G401 (cell line): Measurements from ENCODE around the gene PTN. TPM values are rescaled to one million over a fixed set of nuclear protein-coding genes. Genes with fewer than 3 reads are reported as not detected.
A peak's percentile ranks its signal among the peaks of the same experiment; 100 is the strongest.

Experiments
- DNase-seq: peaks from one replicate; pipeline ENCODE4 v3.0.0-alpha.2; 2015; ENCODE audit warnings: low spot score
- in situ Hi-C: cut with HindIII; loops from 2 replicates; pipeline ENCODE4 v1.10.0; 2016; ENCODE audit warnings: low sequenced_read_pairs, mixed read lengths
- total RNA-seq: library from RNA; depleted of rRNA; stranded (reverse); fragments of >200 nt; shearing (Covaris generic); gene quantifications from 2 replicates; pipeline ENCODE4 v1.2.3, GENCODE V29; 2014

Gene PTN
- total RNA-seq, 1 experiment from 2014 or later, result not detected

DNA sequence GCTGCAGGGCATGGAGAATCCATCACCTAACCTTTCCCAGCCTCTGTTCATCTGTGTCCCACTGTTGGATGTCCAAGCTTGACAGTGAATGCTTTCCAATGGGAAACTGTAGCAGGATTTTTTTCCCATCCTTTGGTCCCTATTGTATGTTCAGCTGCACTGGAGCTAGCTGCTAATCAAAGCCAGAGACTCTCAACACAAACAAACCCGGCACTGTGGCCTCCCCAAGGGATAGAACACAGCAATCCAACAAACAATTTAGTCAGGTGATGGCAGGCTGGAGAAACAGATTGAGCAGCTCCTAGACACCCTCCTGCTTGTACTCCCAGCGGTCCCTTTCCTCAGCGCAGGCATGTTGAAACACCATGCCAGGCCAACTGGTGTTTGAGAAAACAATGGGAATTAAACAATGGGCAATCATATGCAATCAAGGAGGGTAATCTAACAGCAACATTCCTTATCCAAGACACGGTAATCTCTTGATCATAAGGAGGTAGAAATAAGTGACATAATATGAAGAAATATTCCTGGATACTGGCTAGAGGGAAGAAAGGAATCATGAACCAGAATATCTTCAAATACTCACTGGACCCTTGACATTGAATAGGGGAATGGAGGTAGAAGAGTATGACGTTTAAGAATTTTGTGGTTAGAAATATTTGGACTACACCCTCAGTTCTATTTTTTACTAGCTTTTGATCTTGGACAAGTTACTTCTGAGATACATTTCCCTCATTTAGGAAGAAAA, 15.0 kb downstream of the PTN start:
- in situ Hi-C loops, result no loop called here
- no peak for DNase-seq

DNA sequence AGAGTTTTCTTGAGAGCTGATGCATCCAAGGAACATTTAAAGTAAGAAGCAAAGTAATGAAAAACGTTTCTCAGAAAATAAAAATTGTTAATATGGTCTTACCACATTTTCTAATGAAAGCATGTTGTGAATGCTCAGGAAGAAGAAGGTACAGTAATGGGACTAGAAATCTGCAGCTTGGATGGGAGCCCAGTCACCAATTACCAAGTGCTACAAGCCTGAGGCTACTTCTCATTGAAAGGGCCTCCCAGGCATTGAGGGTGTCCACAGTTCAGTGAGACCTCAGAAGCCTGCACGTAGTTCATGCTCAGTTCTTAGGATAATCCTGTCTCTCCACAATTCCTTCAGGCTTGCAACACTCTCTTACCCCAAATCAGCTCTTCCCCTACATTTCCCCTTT, 17.6 kb downstream of the PTN start:
- in situ Hi-C loops, result no loop called here
- no peak for DNase-seq

DNA sequence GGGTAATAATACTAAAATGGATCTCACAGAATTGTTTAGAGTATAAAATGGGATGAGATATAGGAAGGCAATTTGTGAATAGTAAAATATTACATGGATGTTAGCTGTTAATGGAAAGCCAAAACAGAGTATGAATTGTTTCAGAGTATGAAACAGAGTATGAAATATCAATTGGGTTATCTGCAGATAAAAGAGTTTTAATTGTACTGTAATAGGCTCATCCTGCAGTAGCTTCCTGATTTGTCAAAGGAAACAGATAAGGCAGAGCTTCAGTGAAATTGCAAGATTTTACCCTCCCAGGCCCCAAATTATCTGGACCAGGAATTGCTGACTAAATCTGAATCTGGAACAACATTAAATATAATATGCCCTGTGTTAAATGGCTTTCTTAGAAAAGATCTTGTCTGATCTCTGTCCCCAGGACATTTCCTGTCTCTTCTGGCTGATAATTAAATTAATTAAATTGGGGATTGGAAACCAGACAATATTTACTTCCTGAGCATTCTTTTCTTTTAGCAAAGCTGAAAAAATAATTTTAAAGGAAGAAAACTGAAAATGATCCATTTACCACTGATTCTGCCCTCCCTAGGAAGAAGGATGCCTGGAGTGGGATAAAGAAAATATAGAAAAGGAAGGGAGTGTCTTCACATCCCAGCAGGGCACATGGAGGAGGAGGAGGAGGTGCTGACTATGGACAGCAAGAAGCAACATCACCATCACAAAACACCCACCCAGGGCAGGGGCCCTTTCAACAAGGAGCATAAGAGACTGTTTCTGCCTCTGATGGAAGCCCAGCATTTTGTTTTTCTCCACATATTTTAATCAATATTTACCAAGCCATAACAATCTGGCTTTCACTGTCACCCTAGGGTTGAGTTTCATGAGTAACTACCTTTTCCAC, 18.5 kb downstream of the PTN start:
- no peak for DNase-seq
- in situ Hi-C loops, result no loop called here

DNA sequence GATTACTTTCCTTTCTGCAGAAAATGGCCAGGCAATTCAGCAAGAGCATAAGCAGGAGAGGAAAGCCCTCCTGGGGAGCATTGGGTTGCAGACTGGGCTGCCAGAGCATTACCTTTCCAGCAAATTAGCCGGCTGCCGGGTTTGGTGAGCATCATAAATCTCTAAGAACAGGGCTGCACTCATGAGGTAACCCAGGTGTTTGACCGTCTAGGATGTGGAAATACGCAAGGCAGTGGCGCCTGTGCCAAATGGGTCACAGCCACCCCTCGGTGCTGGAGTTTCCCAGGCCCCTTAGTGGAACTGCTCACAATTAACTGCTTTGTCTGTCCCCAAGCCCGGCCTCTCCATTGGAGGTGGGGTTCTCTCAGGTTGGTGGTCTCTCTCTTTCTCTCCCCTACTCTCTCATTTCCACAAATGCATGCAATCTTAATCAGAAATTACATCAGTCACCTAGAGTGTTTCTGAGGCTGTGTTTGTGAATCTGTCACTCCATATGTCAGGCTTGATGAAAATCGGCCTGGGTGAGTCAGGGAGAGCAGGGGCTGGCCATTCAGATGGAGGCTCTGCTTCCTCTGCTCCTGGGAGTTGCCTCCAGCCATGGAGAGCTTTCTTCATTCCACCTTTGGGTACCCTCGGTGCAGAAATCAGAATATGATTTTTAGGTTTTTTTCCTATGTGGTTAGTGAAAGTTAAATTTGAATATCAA, 26.7 kb downstream of the PTN start:
- in situ Hi-C loops, result no loop called here
- no peak for DNase-seq

DNA sequence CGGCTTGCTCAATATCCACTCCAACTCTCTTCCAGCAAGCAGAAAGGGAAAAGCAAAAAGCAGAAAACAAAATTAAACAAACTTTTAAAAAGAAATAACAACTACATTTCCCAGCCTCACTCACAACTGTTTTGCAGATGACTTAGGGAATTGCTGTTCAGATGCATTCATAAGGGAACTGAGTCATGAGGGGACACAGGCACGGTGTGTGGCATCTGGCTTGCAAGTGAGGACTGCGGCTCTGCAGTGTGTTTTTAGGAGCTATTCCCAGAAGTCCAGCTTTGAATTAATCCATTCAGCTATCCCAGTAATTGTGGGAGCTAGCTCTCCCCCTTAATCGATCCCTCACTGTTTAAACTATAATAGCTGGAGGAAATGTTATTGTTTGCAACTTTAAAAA, 30.3 kb downstream of the PTN start:
- no peak for DNase-seq
- in situ Hi-C loops, result no loop called here

DNA sequence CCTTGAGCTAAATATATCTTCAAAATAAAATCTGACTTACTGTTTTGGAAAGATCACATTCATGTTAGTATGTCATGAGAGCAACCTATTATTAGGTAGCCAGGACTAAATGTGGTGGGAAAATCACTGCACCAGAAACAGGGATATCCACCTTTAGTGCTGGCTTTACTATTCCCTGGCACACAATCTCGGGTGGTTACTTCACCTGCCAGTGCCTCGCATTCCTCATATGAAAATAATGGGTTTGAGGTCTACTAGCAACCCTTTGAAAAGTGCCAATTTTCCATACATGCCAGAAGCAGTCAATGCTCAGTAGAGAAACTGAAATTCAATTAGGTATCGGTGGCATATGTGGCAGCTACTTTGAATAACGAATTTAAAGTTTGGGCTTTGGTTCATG, 36.8 kb downstream of the PTN start:
- in situ Hi-C loops, result no loop called here
- DNase-seq, result no peak

DNA sequence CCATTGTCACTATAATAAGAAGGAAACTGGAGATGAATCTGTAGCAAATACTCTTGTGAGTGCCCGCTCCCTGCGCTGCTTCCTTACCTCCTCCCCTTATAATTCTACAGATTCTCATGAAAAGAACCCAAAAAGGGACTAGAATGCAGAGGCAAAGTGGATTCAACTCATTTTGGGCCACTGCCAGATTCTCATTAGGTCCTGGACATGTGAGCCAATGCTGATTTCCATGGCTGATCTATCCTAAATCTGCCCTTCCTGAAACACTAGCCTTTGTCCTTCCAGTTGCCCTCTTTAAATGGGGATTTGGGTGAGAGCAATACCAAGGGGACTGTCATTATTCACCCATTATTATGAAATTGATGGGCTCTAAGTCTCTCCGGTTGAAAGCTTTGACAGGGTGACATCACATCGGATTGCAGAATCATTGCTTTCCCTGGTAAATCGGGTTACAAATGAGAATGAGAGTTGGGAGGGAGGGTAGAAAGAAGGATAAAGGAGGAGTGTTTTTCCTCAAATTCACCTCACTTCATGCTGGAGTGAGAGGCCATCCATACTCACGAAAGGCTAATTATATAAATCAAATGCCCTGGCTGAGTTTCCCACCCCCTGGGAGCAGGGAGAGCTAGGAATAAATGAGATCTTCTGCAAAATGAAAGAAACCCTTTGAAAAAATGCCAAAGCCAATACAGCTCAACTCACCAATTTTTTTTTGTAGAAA, 37.5 kb downstream of the PTN start:
- in situ Hi-C loops, result no loop called here
- no peak for DNase-seq

DNA sequence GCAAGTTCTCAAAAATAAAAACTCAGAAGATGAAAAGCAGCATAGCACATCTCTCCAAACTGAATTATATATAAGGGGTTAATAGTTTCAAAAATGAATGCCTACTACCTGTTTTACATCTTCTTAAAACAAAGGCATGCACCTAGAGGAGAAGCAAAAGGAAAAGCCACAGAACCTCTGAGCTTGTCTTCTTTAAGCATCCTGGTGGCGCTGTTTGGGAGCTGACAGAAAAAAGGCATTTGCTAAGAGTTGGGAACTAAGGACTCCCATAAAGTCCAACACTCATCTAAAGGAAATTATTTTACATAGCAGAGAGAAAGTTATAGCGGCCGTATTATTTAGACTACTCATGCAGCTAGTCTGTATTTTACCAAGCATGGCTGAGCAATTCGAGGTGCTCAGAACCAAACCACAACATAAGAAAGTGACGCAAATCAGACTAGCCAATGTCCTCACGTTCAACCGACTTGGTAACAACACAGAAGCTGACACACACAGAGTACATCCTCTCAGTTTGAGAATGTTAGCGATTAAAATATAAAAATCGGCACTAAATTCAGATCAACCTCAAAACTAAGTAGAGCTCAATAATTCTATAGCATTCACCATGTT, 38.8 kb downstream of the PTN start:
- in situ Hi-C loops, result no loop called here

DNA sequence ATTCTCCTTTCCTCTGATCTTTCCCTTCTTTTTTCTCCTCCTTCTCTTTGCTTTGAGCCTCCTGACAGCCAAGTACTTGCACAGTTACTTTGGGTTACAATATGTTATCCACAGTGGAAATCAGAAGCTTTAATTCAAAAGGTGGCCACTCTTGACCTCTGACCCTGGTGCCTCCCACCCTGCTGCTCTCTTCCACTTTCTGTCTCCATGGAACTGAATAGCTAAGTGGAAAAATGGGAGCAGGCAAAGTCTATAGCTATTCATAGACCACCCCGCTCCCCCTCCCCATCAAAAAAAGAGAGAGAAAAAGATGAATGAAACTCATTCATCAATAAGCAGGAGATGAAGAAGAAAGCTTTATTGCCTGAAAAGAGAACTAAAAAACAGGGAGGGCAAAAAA, 39.4 kb downstream of the PTN start:
- in situ Hi-C loops, result no loop called here
- no peak for DNase-seq

More for the DNA sequence above, 38.8 kb downstream of the PTN start:
- DNase-seq, result no peak

DNA sequence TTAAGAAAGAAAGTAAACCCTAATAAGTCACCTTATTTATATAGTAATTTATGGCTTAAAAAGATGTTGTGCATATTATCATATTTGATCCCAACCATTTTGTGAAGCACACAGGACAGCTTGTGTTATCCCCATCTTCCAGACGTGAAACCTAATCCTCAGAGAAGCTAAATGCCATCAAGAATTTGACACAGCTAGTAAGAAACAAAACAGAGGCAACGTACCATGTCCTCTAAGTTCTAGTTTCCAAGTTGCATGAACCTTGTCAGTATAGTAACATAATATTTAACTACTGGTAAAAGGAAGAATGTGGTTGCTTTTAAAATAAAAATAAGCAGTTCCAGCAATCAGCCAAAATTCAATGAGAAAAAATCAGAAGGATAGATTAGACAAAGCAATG, 41.5 kb downstream of the PTN start:
- in situ Hi-C loops, result no loop called here
- no peak for DNase-seq

DNA sequence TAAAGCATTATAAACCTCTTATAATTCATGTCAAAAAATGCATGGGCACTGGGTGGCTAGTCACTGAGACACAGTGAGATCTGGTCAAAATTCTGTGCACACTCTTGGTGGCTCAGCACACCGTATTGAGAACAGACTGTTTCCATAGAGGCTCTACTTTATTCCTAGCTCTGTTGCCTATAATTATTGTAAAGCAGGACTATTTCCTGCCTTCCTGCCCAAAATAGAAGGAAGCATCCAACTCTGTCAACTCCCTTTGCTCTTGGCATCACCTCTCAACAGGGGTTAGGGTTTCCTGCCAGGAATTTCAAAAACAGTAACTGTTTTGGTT, 45.1 kb downstream of the PTN start:
- DNase-seq, result no peak
- in situ Hi-C loops, result no loop called here

DNA sequence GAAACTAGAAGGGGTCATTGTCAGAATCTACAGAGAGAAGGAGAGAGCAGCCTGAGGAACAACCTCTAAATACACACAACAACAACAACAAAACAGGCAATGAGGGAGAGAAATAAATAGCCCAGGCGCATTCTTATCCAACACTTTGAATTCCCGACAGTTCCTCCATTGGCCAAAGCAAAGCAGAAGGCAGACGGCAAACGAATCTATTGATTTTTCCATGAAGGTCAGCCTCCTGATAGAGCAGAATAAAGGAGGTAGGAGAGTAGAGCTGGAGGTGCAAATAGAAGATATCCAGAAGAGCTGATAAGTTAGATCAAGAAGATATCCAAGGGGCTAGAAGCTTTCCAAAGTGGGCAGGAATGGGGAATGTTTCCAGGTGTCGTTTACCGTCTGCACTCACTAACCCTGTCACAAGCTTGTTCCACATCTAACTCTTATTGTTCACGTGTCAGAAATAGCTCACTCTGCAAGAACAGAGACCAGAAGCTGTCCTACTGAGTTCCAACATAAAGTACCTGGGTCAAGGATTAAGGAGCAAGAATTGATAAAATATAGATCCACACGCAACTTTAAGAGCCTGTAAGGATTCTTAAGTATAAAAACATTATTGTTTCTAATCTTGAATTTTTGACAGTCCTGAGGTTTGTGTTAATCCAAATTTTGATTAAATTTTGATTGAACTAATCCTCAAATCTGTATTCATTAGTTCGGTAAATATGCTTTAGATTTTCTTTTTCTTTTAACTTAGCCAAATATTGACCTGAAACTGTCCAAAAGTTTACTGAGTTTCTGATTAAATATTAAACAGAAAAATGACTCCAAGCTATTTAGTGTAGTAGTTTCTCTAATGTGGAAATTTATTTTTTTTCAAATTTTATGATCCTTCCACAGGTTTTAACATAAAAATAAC, 45.7 kb downstream of the PTN start:
- DNase-seq, result no peak
- in situ Hi-C loops, result no loop called here

DNA sequence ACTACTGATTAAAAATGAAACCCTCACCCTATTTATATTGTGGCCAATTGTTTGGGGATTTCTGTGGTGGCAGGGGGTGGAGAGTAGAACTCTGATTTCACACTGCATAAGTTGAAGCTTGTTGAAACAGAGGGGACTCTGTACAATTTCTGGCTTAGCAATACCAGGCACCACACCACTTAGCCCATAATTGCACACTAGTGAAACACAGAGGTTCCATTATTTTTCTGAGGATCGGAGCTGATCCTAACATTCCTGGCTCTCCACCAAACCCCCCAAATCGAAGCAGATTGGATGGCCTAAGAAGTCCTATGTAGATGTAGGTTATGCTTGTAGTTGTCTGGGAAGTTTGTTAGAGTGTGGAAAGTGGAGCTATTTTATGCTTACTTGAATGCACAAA, 47.0 kb downstream of the PTN start:
- in situ Hi-C loops, result no loop called here
- no peak for DNase-seq

DNA sequence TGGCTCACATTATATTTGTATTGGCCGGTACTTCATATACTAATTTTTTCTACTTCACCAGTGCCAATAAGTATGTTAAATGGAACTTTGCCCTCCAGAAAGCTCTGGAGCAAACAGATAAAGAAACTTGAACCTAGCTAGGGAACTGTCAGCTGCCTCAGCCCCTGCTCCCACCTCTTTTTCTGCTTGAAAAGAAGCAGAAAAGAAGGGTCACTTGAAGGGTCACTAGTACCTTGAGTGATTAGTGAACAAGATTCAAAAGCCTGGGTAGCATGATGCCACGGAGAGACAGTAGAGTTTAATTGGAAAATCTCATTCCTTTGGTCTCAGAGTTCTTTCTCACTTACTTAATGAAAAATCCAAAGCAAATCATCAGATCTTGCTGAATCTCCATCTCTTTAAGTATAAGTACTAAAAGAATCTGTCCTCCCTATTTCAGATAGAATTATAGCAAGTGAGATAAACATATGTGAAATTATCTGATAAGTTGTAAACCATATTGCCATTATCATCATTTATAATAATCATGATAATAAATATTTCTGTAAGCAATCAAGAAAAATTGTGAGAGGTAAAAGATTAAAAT, 47.7 kb downstream of the PTN start:
- in situ Hi-C loops, result no loop called here
- no peak for DNase-seq

DNA sequence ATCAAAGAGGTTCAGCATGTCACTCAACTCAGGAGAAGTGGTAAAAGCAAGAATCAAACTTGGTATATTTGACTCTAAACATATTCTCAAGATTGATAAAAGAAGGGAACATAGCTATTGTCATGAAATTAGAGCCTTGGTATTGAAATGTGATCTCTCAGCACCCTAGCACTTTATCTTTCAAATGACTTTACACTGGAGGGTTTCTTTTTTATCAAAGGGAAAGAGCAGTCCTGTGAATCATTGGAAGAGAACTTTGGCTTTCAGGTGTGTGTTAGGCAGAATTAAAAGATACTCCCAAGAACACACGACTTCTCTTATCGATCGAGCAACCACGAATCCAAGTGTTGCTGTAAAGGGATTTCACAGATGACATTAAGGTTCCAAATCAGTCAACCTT, 54.4 kb downstream of the PTN start:
- in situ Hi-C loops, result no loop called here
- no peak for DNase-seq

DNA sequence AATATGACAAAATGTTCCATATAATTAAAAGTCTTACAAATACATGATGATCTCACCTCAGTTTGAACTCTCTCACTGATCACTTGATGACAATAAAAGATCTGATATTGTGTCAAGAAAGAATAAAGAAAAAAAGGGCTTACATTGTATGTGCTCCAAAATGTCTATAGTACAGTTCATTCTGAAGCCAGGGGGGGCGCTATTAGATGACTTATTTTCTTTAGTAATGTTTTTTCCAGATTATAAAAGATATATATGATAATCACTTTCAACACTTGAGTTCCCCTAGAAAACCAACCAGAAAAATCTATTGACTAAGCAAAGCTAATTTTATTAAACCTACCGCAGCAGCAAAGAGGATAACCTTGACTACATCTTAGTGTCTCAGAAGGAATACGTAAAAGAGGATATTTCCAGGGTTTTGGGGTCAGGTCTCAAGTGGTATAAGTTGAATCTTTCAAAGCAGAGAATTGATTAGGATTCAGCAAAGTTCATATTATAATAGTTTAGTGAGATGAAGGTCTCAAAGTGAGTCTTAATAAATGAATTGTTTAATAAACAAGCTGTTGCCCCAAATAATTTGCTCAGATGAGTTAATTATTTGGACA, 55.8 kb downstream of the PTN start:
- DNase-seq, result no peak
- in situ Hi-C loops, result no loop called here

DNA sequence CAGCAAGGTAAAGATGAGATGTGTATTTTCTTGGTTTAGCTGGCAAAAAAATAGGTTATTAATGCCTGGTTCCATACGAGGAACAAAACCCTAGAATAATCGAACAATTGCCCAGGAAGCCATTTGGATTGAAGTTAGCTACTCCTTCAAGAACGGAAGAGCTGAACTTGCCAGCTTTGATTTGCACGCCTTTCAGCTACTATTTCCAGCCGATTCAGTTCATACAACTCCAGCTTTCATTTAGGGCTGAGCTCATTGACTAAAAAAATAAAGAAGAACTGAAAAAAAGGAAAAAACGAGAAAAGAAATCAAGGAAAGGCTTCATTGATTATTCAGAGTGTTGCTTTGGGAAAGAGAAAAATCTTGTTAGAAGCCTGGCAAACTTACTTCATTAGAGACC, 60.4 kb downstream of the PTN start:
- in situ Hi-C loops, result no loop called here
- peak; percentile 17 for DNase-seq
